K562 (cell line): ENCODE results near the gene CACNA2D2. TPM values are rescaled to one million over a fixed set of nuclear protein-coding genes. Genes with fewer than 3 reads are reported as not detected.

Experiments used
- ATAC-seq: fragments of 200-7000 bp; cut with Tn5 transposase; 3 replicates; pipeline ENCODE4 v1.9.1; 2020; ENCODE audit warnings: moderate library complexity
- BruUV-seq: library from RNA; stranded (reverse); fragments of 400-500 nt; replicated peaks from 2 replicates; lab custom pipeline; 2021; lab: Mats Ljungman, UMichigan
- CTCF ChIA-PET: fragments of 300-600 bp; formaldehyde crosslinking; extraction: SDS; loops from one replicate; lab custom pipeline; 2021; ENCODE audit warnings: low intra/inter-chr PET ratio; lab: Yijun Ruan, JAX
- POLR2A ChIA-PET: fragments of 300-600, 350-650 bp; sonication (Branson Sonifier 250); formaldehyde crosslinking; extraction: SDS; loops from one replicate; lab custom pipeline; 2021; ENCODE audit warnings: antibody characterized with exemption, inconsistent platforms; lab: Yijun Ruan, JAX
- DNase-seq, 4 experiments: peaks; one replicate each; pipeline versions ENCODE4 v3.0.0 to v3.0.0-alpha.2; 2011 to 2018; ENCODE audit warnings: low spot score in 3 of 4, mixed read lengths in 3 of 4; ENCODE audit errors: extremely low read depth in 1 of 4
- FAIRE-seq: peaks from 2 replicates; lab custom pipeline; 2011; peaks lifted over from hg19 to GRCh38; lab: Jason Lieb, UNC
- H2AFZ ChIP-seq: 2 replicates; pipeline ENCODE4 v1.6.0; 2011; ENCODE audit warnings: low read depth, low read length, control low read depth, inconsistent platforms
- H3K27ac ChIP-seq: fragments of 200-600 bp; 3 replicates; pipeline ENCODE4 v1.8.0; 2011; ENCODE audit warnings: low read depth, mild to moderate bottlenecking, control low read depth, inconsistent platforms, low read length, moderate library complexity, mixed read lengths; ENCODE audit errors: extremely low read depth
- H3K27me3 ChIP-seq, 2 experiments: fragments of 300-600 bp in 1 of 2; 2 replicates in 1 of 2; 3 replicates in 1 of 2; pipeline versions ENCODE4 v1.6.0 to v1.8.0; 2011; ENCODE audit warnings: inconsistent platforms in 2 of 2, low read length in 2 of 2, mild to moderate bottlenecking in 1 of 2, mixed read lengths in 1 of 2, moderate library complexity in 1 of 2; ENCODE audit not compliant: control insufficient read depth in 2 of 2, insufficient read depth in 2 of 2
- H3K36me3 ChIP-seq: fragments of 300-600 bp; 3 replicates; pipeline ENCODE4 v1.8.0; 2011; ENCODE audit warnings: mild to moderate bottlenecking, low read length, inconsistent platforms; ENCODE audit not compliant: control insufficient read depth, insufficient read depth
- H3K4me1 ChIP-seq, 2 experiments: fragments of 200-600 bp in 1 of 2; replicated peaks in 1 of 2; 2 replicates in 1 of 2; 3 replicates in 1 of 2; pipeline versions ENCODE4 v1.5.1 to v1.8.0; 2011; ENCODE audit warnings: inconsistent platforms in 2 of 2, low read length in 2 of 2, mild to moderate bottlenecking in 1 of 2, mixed read lengths in 1 of 2, moderate library complexity in 1 of 2; ENCODE audit not compliant: control insufficient read depth in 2 of 2, insufficient read depth in 2 of 2
- H3K4me2 ChIP-seq: 2 replicates; pipeline ENCODE4 v1.6.1; 2011; ENCODE audit warnings: low read length, control low read depth, inconsistent platforms, mixed read lengths; ENCODE audit not compliant: insufficient read depth
- H3K4me3 ChIP-seq: fragments of 200-600 bp; sonication (generic), shearing (Covaris generic); 2 replicates; pipeline ENCODE4 v1.5.1; 2016; ENCODE audit warnings: control low read depth, inconsistent platforms
- H3K79me2 ChIP-seq: fragments of 200-600 bp; 3 replicates; pipeline ENCODE4 v1.8.0; 2011; ENCODE audit warnings: low read length, inconsistent platforms; ENCODE audit not compliant: control insufficient read depth, insufficient read depth
- H3K9ac ChIP-seq, 2 experiments: 2 replicates each; pipeline versions ENCODE4 v1.6.0 to v1.6.1; 2011; ENCODE audit warnings: low read depth in 2 of 2, low read length in 2 of 2, control low read depth in 1 of 2, inconsistent platforms in 1 of 2, mild to moderate bottlenecking in 1 of 2, mixed read lengths in 1 of 2; ENCODE audit not compliant: insufficient read depth in 1 of 2
- H3K9me1 ChIP-seq: one replicate; pipeline ENCODE4 v1.6.0; 2011; ENCODE audit warnings: inconsistent platforms, mild to moderate bottlenecking, low read length, moderate library complexity; ENCODE audit not compliant: control insufficient read depth, insufficient read depth
- H3K9me3 ChIP-seq: replicated peaks from 2 replicates; pipeline ENCODE4 v1.5.1; 2011; ENCODE audit warnings: low read depth, low read length, inconsistent platforms; ENCODE audit not compliant: control insufficient read depth, insufficient read depth
- H4K20me1 ChIP-seq: replicated peaks from 2 replicates; pipeline ENCODE4 v1.6.1; 2011; ENCODE audit warnings: low read length, inconsistent platforms, mixed read lengths; ENCODE audit not compliant: control insufficient read depth, insufficient read depth
- BCLAF1 ChIP-seq, 2 experiments: fragments of 450-650 bp in 1 of 2; IDR thresholded peaks; 2 replicates each; pipeline ENCODE4 v1.6.1; 2011 to 2017; ENCODE audit warnings: low read depth in 2 of 2, antibody characterized with exemption in 1 of 2, borderline replicate concordance in 1 of 2, low read length in 1 of 2, mild to moderate bottlenecking in 1 of 2, mixed read lengths in 1 of 2; ENCODE audit not compliant: control insufficient read depth in 1 of 2
- BRF2 ChIP-seq: IDR thresholded peaks from 3 replicates; pipeline ENCODE4 v1.6.1; 2011; ENCODE audit warnings: borderline replicate concordance, mild to moderate bottlenecking; ENCODE audit not compliant: insufficient read length, insufficient read depth
- CBX8 ChIP-seq: fragments of 200-600 bp; sonication (generic); IDR thresholded peaks from 2 replicates; pipeline ENCODE4 v1.6.1; 2012; ENCODE audit warnings: borderline replicate concordance, mixed run types, low read depth, mild to moderate bottlenecking, moderate library complexity, mixed read lengths, low read length, control low read depth, inconsistent platforms; ENCODE audit not compliant: poor library complexity, severe bottlenecking; ENCODE audit errors: extremely low read depth
- NR4A1 ChIP-seq, 2 experiments: fragments of 250-450 bp in 1 of 2; fragments of 450-650 bp in 1 of 2; sonication (Bioruptor Pico) in 1 of 2; IDR thresholded peaks; 2 replicates each; pipeline versions ENCODE4 v1.4.0 to v1.6.1; 2016 to 2020; ENCODE audit warnings: mild to moderate bottlenecking in 2 of 2, missing compliant biosample characterization in 1 of 2, missing genetic modification characterization in 1 of 2, moderate library complexity in 1 of 2
- SMARCB1 ChIP-seq: IDR thresholded peaks from 2 replicates; pipeline ENCODE4 v1.6.1; 2011; ENCODE audit warnings: improper control_type of control experiment, low read depth; ENCODE audit not compliant: insufficient read length
- ZBTB49 ChIP-seq: sonication (generic); formaldehyde crosslinking; IDR thresholded peaks from 2 replicates; pipeline ENCODE4 v1.8.0; 2022; ENCODE audit warnings: missing genetic modification reagents, mild to moderate bottlenecking, borderline replicate concordance
- ZNF347 ChIP-seq: fragments of 450-650 bp; formaldehyde crosslinking; IDR thresholded peaks from 2 replicates; pipeline ENCODE4 v1.4.0; 2020; ENCODE audit warnings: low read depth, mild to moderate bottlenecking, moderate library complexity
- ZNF398 ChIP-seq: fragments of 250-450 bp; sonication (Bioruptor Pico); IDR thresholded peaks from 2 replicates; pipeline ENCODE4 v1.8.0; 2021; ENCODE audit warnings: moderate library complexity, mild to moderate bottlenecking, inconsistent platforms
- WGBS: fragments of 100-300 bp; shearing (Covaris generic); methylation state at CpG from one replicate; pipeline ENCODE4 v1.1.6; 2016; ENCODE audit warnings: low coverage, mixed read lengths; ENCODE audit not compliant: insufficient coverage; ENCODE audit errors: missing lambda C conversion rate; 5-methylcytosine and 5-hydroxymethylcytosine counted together
- in situ Hi-C: fragments of 300-500 bp; cut with MboI; formaldehyde crosslinking; loops from 4 replicates; pipeline ENCODE4 v1.15.0; 2018; ENCODE audit warnings: inconsistent platforms, mixed read lengths
- intact Hi-C: fragments of 100-400 bp; cut with micrococcal nuclease; formaldehyde crosslinking; loops from 2 replicates; pipeline ENCODE4 v1.14.2; 2022
- polyA plus RNA-seq, 8 experiments: library from polyadenylated mRNA; depleted of rRNA in 4 of 8; stranded (reverse) in 5 of 8; unstranded in 3 of 8; fragments of >200 nt; fragmentation: Nextera tagmentation in 2 of 8; fragmentation: Illumina TruSeq in 1 of 8; extraction: Ambion mirVana in 2 of 8; extraction: Trizol in 1 of 8; gene quantifications; 2 replicates each; pipeline versions ENCODE4 v1.2.1 to v1.2.3, GENCODE V29; 2011 to 2014; ENCODE audit warnings: inconsistent platforms in 1 of 8, missing spikeins in 1 of 8
- total RNA-seq, 7 experiments: library from RNA; depleted of rRNA in 6 of 7; stranded (reverse); fragments of >200 nt in 6 of 7; fragmentation: Illumina TruSeq in 2 of 7; extraction: Trizol in 2 of 7; gene quantifications; 2 replicates each; pipeline versions ENCODE4 v1.2.1 to v1.2.3, GENCODE V29; 2011 to 2021; ENCODE audit warnings: low replicate concordance in 1 of 7

Gene CACNA2D2
- total and polyA plus RNA-seq, 9 of the 15 experiments (the other 6 are each of a cell fraction or from before 2014, with no cell fraction given) = 0.11 to 0.58 (median 0.36) TPM; not detected in 2

DNA sequence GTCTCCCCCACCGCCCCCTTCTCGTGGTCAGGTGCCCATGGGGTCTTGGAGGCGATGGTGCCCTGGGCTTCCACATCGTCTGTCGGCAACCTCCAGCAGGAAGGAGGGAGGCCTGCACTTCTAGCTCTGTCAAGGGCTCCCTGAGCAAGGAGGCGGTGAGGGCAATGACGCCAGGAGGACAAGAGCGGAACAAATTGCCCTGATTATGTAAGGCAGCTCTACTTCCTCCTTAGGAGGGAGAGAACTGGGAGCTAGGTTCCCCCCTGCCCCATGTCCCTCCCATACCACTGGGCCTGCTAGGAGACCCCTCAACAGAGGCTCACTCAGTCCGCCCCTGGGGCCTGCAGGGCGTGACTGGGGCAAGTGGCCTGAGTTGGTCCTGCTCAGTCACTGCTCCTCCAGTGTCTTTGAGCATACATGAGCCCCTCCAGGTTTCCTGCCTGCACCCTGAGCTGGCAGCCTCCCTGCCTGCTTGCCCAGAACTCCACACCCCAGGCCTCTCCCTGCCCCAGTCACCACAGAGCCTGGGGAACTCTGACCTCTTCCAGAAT is 56.1 kb downstream of the CACNA2D2 start:
- no peak for FAIRE-seq
- DNase-seq = no peak
- CTCF ChIA-PET = no interaction called here
- Histone ChIP-seq H3K9me1 (no peaks in the 10 kb centered on the region), H3K9ac (no peak overlapping the region; a peak in 1 of 4 replicates), H3K27me3 (peaks cover 0 to 42% of the 10 kb centered on the region in 2 experiments; a peak in 3 of 5 replicates), H2AFZ (no peak overlapping the region), H3K4me1 (peaks cover 0 to 3% of the 10 kb centered on the region in 2 experiments; a peak in 2 of 5 replicates), H3K36me3 (no peaks in the 10 kb centered on the region), H3K79me2 (no peaks in the 10 kb centered on the region), H3K4me3 (no peak overlapping the region), H3K27ac (no peak overlapping the region), H4K20me1 (peaks cover 3% of the 10 kb centered on the region; the same call in 1 of the 2 replicates), H3K9me3 (no peaks in the 10 kb centered on the region), H3K4me2 (no peak overlapping the region)
- intact Hi-C loops = no loop called here
- ATAC-seq = no peak
- in situ Hi-C loops = no loop called here
- WGBS = 15% methylated on average over 5 of the region's 10 CpGs
- BruUV-seq = no TSS peak
- POLR2A ChIA-PET = interaction anchor here (0.8 kb wide), 1 partner anchor 77 kb away, joined by 4 read pairs; no protein-coding TSS in a partner anchor
- TF ChIP-seq ZNF398 (CRISPR knock-in tag) (no peak), ZBTB49 (no peak), BRF2 (no peak), CBX8 (no peak), NR4A1 (CRISPR knock-in tag; IDR thresholded peaks at IDR 0.05) (no peak), NR4A1 (tag; IDR thresholded peaks at IDR 0.05) (no peak), ZNF347 (CRISPR knock-in tag) (no peak), SMARCB1 (no peak), BCLAF1 (IDR thresholded peaks at IDR 0.05; ENCODE audit: borderline replicate concordance in 1 of 2, control insufficient read depth in 1 of 2, low read depth in 2 of 2, low read length in 1 of 2) (no peak)
